GM19324 (cell line): ENCODE measurements around the gene EGR4.

ENCODE experiments used
- ATAC-seq: cut with Tn5 transposase; IDR thresholded peaks from one replicate; pipeline ENCODE4 v1.9.1; 2021; ENCODE audit warnings: mild to moderate bottlenecking, moderate library complexity; ENCODE audit not compliant: unreplicated experiment, low FRiP score

The EGR4 gene

GRCh38 chr2:73291093-73291460 lies 2.3 kb downstream of the EGR4 start:
- no peak for ATAC-seq

DNA sequence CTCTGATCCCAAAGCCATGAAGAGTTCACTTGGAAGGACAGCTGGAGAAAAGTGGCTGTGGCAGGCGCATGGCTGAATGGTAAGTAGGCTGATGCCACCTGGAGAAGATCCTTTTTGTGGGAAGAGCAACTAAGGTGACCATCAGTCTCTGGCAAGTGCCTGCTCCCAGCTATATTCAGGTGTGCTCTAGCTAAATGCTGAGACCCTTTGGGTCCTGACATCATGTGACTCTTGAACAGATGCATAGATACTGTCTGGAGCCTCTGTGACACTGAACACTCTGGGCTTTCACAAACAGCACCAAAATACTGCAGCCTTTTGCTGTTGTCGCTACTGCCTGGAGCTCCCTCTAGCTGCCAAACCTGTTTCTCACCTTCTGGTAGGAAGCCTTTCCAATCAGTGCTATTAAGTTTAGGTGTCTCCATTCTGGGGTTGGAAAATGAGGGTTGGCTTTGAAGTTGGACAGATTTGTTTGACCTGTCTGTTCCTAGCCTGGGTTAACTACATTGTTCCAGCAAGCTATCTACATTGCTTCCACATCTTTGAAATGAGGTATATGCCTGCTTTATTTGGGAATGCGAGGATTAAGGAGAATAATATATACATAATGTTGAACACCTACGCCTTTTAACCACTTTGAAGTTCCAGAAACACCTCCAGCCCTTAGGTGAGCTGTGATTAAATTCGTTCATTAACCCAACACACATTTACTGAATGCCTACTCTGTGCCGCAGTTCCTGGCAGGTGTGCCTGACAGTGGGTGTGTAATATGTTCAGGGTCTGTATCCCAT lies 3.1 kb downstream of the EGR4 start:
- ATAC-seq, result no peak

DNA sequence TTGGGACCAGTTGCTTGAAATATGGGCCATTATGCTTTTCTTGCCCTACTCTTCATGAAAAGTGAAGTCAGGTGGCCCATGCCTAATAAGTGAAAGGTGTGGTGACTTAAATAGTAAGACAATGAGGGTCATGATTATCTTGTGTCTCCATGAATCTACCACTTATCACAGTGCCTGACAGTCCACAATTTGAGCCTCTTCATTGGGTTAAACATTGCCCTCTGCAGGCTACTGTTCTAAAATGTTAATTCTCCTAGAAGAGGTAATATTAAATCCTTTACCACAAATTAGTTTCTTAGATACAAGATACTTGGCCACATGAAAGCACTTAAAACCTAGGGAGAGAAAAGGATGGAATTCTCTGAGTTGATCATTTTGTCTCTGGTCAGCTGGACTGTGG lies 4.0 kb downstream of the EGR4 start:
- no peak for ATAC-seq

DNA sequence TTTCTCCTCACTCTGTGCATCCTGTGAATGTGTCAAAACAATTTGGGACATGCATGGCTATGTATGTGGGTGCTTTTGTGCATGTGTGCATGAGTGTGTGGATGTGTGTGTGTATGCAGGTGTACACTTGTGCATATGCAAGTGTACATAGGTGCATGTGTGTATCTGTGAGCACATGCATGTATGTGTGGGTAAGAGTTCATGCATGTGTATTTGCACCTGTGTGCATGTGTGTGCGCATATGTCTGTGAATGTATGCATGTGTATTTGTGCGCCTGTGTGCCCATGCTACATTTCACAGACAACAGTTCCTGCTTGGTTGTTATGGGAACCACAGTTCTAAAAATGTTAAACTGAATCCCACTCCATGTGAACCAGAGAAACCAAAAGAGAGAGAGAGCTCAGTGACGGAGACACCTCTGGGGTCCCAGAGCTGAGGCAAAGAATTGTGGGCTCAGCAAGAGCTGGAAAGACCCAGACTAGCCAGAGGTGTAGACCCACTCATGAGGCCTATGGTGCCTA lies 7.2 kb downstream of the EGR4 start:
- ATAC-seq, result no peak

DNA sequence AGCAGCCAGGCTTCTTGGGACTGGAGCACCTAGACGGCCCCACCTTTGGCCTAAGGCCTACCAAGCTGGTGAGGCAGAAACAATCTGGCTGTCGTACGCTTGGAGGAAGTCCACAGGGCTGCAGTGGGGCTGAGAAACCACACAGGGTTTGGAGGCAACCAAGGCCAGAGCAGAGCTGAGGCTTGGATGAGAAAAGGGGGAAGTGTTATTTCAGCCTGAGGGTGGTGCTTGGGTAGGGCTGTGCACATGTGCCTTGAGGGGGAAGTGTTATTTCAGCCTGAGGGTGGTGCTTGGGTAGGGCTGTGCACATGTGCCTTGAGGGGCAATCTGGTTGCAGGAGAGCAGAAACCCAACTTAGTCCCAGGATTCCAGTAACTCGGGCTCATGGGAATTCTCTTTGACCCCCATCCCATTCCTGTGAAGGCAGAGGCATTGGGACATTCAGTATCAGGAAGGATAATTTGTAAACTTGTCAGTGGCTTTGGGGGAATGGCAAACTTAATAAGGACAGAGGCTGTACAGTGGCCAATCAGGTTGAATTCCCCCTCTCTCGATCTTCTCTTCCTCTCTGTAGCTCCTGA lies 8.1 kb downstream of the EGR4 start:
- ATAC-seq, result peak; percentile 39

DNA sequence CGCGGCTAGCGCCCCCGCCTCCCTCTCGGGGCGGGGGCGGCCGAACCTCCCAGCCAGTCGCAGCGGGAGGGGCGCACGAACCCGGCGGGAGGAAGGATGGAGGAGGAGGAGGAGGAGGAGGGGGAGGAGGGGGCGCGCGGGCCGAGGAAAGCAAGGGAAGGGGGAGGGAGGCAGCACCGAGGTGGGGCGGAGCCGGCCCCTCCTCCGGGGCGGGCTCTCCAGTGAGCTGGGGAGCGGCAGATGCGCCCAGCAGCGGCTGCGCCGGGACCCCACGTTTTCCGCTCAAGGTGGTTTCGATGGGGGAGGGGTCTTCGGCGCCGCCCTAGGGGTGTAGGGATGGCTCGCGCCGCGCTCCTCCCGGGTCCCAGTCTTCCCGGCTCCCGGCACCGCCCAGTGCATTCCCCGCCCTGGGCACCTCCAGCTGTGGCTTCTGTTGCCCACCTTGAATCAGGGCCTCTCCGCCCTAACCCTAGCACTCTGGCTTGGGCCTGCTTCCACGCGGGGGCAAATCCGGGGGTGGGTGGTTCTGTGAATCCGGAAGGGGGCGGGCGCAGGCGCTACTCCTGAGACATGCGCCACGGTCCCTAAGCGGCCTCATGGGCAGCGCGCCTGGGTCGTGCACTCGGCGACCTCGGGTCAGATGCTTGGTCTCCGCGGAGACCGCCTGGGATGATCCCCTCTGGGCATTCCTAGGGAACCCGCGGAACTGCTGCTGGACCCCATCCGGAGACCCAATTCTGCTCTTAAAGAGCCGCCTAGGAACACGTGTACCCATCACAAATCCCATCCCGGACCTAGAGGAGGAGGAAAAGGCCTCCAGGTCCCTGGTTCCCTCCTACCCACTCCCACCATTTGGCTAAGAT lies 8.8 kb downstream of the EGR4 start, which contains the start of gene FBXO41:
FBXO41 (minus strand) TSS at position 183 of the 863 bp plus-strand sequence. CDS start 14,848 bp downstream, outside the sequence.
- peak; percentile 75 for ATAC-seq

DNA sequence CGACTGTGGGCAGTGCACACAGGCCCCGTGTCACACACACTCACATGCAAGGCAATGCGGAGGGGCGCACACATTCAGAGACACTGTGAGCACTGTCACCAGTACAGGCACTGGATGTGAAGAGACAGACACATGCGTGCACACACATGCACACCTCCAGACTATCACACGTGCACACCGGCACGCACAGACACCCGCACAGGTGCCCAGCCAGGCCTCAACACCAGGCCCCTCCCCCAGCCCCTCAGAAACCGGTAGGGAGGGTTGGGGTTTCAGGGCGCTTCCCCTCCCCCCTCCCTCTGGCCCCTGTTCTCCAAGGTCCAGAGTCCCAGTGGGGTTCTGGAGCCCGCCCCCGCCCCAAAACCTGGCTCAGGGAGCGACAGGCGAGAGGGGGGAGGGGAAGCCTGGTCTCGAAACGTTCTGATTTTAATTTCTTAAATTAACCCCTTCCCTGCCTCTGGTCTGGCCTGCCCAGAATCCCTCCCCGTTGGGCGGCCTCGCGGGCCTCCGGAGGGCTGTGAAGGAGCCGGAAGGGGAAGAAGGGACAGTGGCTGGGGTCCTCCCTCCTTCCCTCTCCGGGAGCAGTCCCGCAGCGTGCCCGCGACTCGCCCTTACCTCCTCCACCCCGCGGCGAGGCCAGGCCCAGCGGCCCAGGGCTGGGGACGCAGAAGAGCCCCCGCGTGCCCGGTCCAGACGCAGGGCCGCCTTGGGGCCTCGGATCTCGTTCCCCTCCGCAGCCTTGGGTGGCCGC lies 9.6 kb downstream of the EGR4 start:
- ATAC-seq, result peak; percentile 21

DNA sequence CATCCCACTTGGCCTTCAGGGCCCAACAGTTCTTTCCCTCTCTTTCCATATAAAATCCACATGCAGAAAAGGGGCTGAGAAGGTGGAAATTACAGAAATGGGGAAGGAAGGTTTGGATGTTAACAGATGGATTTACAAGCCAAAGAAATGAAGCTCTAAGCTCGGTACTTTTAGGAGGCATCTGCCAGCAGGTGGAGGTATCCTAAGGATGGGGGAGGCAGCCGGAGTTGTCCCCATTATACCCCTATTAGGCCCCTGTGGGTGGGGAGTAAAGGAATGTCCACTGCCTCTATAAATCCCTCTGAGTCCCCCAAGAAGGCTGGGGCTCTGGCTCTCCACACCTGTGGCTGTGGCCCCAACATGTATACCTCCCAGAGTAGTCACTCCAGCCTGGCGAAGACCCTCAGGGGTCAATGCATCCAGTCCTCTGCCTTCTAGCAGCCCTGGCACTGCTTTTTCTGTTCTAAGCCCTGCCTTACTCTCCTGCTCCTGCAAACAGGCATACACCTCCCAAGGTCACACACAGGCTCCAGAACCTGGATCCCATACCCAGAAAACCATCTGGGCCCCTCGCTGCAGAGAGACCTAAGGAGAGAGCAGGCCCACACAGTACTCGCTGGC lies 10.3 kb downstream of the EGR4 start:
- no peak for ATAC-seq

DNA sequence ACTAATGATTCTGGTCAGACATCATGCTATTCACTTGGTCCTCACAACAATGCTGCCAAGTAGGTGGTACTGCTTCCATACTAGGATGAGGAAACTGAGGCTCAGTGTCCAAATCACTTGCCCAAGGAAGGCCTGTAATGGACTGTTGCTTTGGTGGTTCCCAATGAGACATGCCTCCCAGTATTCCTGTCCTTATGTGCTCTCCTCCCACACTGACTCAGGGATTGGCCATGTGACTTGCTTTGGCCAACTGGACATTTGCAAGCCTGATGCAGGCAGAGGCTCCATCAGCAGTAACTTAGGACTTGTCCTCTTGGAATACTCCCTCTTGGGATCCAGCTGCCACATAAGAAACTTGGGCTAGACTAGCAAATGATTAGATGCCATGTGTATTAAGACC lies 12.1 kb downstream of the EGR4 start:
- no peak for ATAC-seq

- ATAC-seq, result no peak
Measured at GRCh38 chr2:73279852-73280251, 13.5 kb downstream of the EGR4 start.

- no peak for ATAC-seq
Measured at GRCh38 chr2:73272270-73272669, 21.1 kb downstream of the EGR4 start.

- ATAC-seq, result no peak
Measured at GRCh38 chr2:73269686-73270465, 23.5 kb downstream of the EGR4 start.

GRCh38 chr2:73268830-73269685 lies 24.3 kb downstream of the EGR4 start:
- peak; percentile 57 for ATAC-seq

DNA sequence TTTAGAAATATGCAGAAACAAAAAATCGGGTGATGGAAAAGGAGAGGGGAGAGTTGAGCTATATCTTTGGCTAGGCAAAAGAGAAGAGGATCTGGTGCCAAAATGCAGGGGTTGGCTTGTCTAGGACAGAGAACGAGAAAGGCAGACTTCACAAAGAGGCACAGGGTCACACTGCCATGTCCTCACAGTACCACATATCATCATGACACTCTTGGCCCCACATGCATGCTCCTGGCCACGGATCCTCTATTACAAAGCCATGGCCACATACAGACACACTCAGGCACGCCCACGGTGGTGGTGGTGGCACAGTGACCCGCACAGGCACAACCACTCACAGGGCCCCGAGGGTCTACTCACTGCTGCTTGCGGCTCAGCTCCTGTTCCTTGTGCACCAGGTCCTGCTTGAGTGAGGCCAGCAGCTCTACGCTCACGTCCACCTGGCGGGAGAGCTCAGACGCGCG lies 24.9 kb downstream of the EGR4 start:
- ATAC-seq, result no peak

- ATAC-seq, result no peak
Measured at GRCh38 chr2:73267008-73267407, 26.3 kb downstream of the EGR4 start.

GRCh38 chr2:73266061-73266901 lies 27.1 kb downstream of the EGR4 start:
- ATAC-seq, result no peak
